ENCODE measurements around the gene PPP2R1B.

The PPP2R1B gene

DNA sequence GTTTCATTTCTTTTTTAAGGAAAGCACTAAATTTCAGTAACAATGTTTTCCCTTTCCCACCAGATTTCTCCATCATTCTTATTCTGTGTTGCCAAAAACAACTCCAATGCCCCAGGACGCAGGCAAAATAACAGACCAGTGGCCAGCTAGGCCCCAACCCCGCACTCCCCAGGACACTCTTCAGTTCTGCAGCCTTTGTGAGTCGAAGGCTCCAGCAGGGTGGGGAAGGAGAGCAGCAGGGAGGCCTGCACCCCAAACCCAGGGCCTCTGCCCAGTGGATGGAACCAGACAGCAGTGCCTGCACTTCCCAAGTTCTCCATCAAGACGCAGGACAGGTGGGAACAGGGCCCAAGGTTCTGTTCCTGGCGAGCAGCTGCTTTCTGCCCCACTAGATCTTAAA is 34.4 kb downstream of the PPP2R1B start:
- Mint-ChIP-seq H3K9me3 (no peaks in the 10 kb centered on the region), H3K4me3 (peak overlapping the region in 1 of 3 experiments; percentile 4), H3K36me3 (ENCODE audit: low read depth) (peaks cover 11% of the 10 kb centered on the region), H3K4me1 (peaks cover 71% of the 10 kb centered on the region), H3K27ac (peak overlapping the region in 2 of 3 experiments; percentile 86 to 92), H3K27me3 (ENCODE audit: low read depth) (peaks cover 3% of the 10 kb centered on the region)
- TF ChIP-seq CTCF (IDR thresholded peaks at IDR 0.05; ENCODE audit: unreplicated experiment in 3 of 3), result no peak

DNA sequence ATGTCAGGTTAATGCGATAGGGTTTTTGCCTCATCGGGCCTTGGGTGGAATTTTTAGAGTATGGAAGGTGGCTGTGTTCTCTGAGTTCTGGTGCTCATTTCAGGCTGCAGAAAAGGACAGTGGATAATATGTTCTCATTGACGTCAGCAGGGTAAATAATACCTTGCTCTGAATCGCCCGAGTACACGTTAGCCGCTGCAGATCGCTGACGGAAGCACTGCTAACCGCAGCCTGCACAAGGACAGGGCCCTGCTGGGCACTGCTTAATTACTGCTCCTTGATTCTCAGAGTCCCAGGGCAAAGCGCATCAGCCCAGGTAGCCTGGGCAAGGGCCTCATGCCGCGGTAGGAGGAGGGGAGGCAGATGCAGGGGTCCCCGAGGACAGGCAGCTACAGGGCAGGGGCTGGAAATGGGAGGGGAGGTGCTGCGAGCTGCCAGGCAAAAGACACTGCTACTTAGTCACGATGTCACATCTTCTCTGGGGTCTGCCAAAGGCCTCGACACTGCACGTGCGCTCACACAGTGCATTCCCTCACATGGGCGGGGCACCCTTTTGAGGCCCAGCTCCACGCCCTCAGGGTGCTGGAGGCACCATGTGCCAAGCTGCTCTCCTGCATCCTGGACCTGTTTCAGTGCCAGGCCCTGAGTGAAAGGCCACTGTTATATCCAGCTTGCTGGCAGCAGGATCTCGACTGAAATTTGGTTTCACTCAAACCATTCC is 35.2 kb downstream of the PPP2R1B start:
- Mint-ChIP-seq H3K27me3 (ENCODE audit: low read depth) (peaks cover 3% of the 10 kb centered on the region), H3K27ac (peak overlapping the region; percentile 71 to 92 (median 90)), H3K36me3 (ENCODE audit: low read depth) (peaks cover 16% of the 10 kb centered on the region), H3K4me1 (peaks cover 63% of the 10 kb centered on the region), H3K9me3 (no peaks in the 10 kb centered on the region), H3K4me3 (peak overlapping the region in 2 of 3 experiments; percentile 20 to 21)
- no peak for TF ChIP-seq CTCF (IDR thresholded peaks at IDR 0.05; ENCODE audit: unreplicated experiment in 3 of 3)

- Mint-ChIP-seq H3K27ac (peak overlapping the region; percentile 90 to 92 (median 90)), H3K9me3 (no peaks in the 10 kb centered on the region), H3K4me3 (peak overlapping the region in 2 of 3 experiments; percentile 42 to 70), H3K4me1 (peaks cover 51% of the 10 kb centered on the region), H3K36me3 (ENCODE audit: low read depth) (peaks cover 18% of the 10 kb centered on the region), H3K27me3 (ENCODE audit: low read depth) (peaks cover 3% of the 10 kb centered on the region)
- no peak for TF ChIP-seq CTCF (IDR thresholded peaks at IDR 0.05; ENCODE audit: unreplicated experiment in 3 of 3)
Measured at GRCh38 chr11:111729831-111730311, 36.3 kb downstream of the PPP2R1B start.

- H3K4me1 Mint-ChIP-seq, result peaks cover 46% of the 10 kb centered on the region
- H3K9me3 Mint-ChIP-seq, result no peaks in the 10 kb centered on the region
- H3K4me3 Mint-ChIP-seq, result peak overlapping the region in 2 of 3 experiments; percentile 17 to 70
- peaks cover 3% of the 10 kb centered on the region for H3K27me3 Mint-ChIP-seq (ENCODE audit: low read depth)
- H3K27ac Mint-ChIP-seq, result peak overlapping the region; percentile 90 to 92 (median 90)
- H3K36me3 Mint-ChIP-seq (ENCODE audit: low read depth), result peaks cover 21% of the 10 kb centered on the region
- TF ChIP-seq CTCF (IDR thresholded peaks at IDR 0.05; ENCODE audit: unreplicated experiment in 3 of 3), result no peak
Measured at GRCh38 chr11:111729071-111729830, 36.9 kb downstream of the PPP2R1B start.

- Mint-ChIP-seq H3K27ac (peak overlapping the region in 2 of 3 experiments; percentile 28 to 46), H3K4me1 (peaks cover 43% of the 10 kb centered on the region), H3K27me3 (ENCODE audit: low read depth) (peaks cover 3% of the 10 kb centered on the region), H3K9me3 (no peaks in the 10 kb centered on the region), H3K4me3 (no peak overlapping the region), H3K36me3 (ENCODE audit: low read depth) (peaks cover 36% of the 10 kb centered on the region)
- no peak for TF ChIP-seq CTCF (IDR thresholded peaks at IDR 0.05; ENCODE audit: unreplicated experiment in 3 of 3)
Measured at GRCh38 chr11:111727431-111727830, 38.8 kb downstream of the PPP2R1B start.

Data from nephron (organoid).